GM19463 (cell line): ENCODE measurements around the gene ORC3.
"Not testable (repeated sequence)": the region's sequence is repeated elsewhere in the genome, so short reads cannot be mapped to it uniquely, and the experiment has no call there.

Experiments
- ATAC-seq: cut with Tn5 transposase; IDR thresholded peaks from one replicate; pipeline ENCODE4 v1.9.1; 2021; ENCODE audit warnings: mild to moderate bottlenecking, moderate library complexity; ENCODE audit not compliant: unreplicated experiment

Gene ORC3

GRCh38 chr6:87690441-87690840 is 100.5 kb downstream of the ORC3 start:
- no peak for ATAC-seq

GRCh38 chr6:87692086-87692485 is 102.2 kb downstream of the ORC3 start:
- ATAC-seq = no peak

GRCh38 chr6:87696817-87697216 is 106.9 kb downstream of the ORC3 start:
- not testable (repeated sequence) for ATAC-seq

- ATAC-seq = no peak
Observed at GRCh38 chr6:87697581-87698546, 107.9 kb downstream of the ORC3 start.

GRCh38 chr6:87698547-87699006 is 108.6 kb downstream of the ORC3 start:
- no peak for ATAC-seq

- ATAC-seq = no peak
Observed at GRCh38 chr6:87699576-87699975, 109.6 kb downstream of the ORC3 start.

- no peak for ATAC-seq
Observed at GRCh38 chr6:87700397-87701343, 110.7 kb downstream of the ORC3 start.

GRCh38 chr6:87701344-87701675 is 111.4 kb downstream of the ORC3 start:
- no peak for ATAC-seq

- peak; percentile 64 for ATAC-seq
Observed at GRCh38 chr6:87701676-87702588, 112.0 kb downstream of the ORC3 start, which contains the start of gene AKIRIN2. AKIRIN2 (minus strand) TSS chr6:87702233; CDS start chr6:87701684, 549 bp downstream.

- no peak for ATAC-seq
Observed at GRCh38 chr6:87702589-87702945, 112.6 kb downstream of the ORC3 start.

- ATAC-seq = not testable (repeated sequence)
Observed at GRCh38 chr6:87703039-87703438, 113.1 kb downstream of the ORC3 start.

- ATAC-seq = peak; percentile 56
Observed at GRCh38 chr6:87705070-87705691, 115.2 kb downstream of the ORC3 start.

GRCh38 chr6:87706187-87706966 is 116.4 kb downstream of the ORC3 start:
- no peak for ATAC-seq

GRCh38 chr6:87708581-87709427 is 118.9 kb downstream of the ORC3 start:
- not testable (repeated sequence) for ATAC-seq

GRCh38 chr6:87710090-87710489 is 120.2 kb downstream of the ORC3 start:
- ATAC-seq = no peak

- not testable (repeated sequence) for ATAC-seq
Observed at GRCh38 chr6:87712713-87713112, 122.8 kb downstream of the ORC3 start.

- peak; percentile 71 for ATAC-seq
Observed at GRCh38 chr6:87714093-87714842, 124.3 kb downstream of the ORC3 start.
